Caco-2 (cell line): ENCODE data around the gene KDELR3. TPM values are rescaled to one million over a fixed set of nuclear protein-coding genes. Genes with fewer than 3 reads are reported as not detected.

ENCODE experiments used
- BruUV-seq: library from RNA; stranded (reverse); fragments of 400-500 nt; replicated peaks from 2 replicates; lab custom pipeline; 2021; lab: Mats Ljungman, UMichigan
- CTCF ChIA-PET: fragments of 300-600 bp; sonication (Branson Sonifier 250); formaldehyde crosslinking; loops from one replicate; lab custom pipeline; 2022; ENCODE audit warnings: antibody characterized with exemption; lab: Charles Lee
- POLR2A ChIA-PET: fragments of 300-600 bp; sonication (Branson Sonifier 250); formaldehyde crosslinking; loops from one replicate; lab custom pipeline; 2022; ENCODE audit warnings: antibody characterized with exemption; lab: Charles Lee
- DNase-seq, 2 experiments: peaks; one replicate each; pipeline versions ENCODE4 v3.0.0 to v3.0.0-alpha.2; 2020 to 2022
- H3K27me3 ChIP-seq: replicated peaks from 2 replicates; pipeline ENCODE4 v1.6.0; 2011; ENCODE audit warnings: low read length; ENCODE audit not compliant: control insufficient read depth, insufficient read depth
- H3K36me3 ChIP-seq: 2 replicates; pipeline ENCODE4 v1.5.1; 2011; ENCODE audit warnings: low read length; ENCODE audit not compliant: control insufficient read depth, insufficient read depth
- H3K4me1 ChIP-seq: fragments of 250-450 bp; sonication (Bioruptor Pico); 2 replicates; pipeline ENCODE4 v1.5.1; 2020; ENCODE audit warnings: mild to moderate bottlenecking
- H3K4me3 ChIP-seq: 2 replicates; pipeline ENCODE4 v1.5.1; 2011; ENCODE audit warnings: low read depth, mild to moderate bottlenecking, control low read depth, low read length
- H3K9me3 ChIP-seq: fragments of 250-450 bp; sonication (Bioruptor Pico); 2 replicates; pipeline ENCODE4 v1.5.1; 2020; ENCODE audit warnings: mild to moderate bottlenecking, moderate library complexity
- H3K27ac Mint-ChIP-seq: one replicate; pipeline ENCODE4 v1.8.0; 2022; ENCODE audit warnings: mixed read lengths; ENCODE audit not compliant: unreplicated experiment
- H3K27me3 Mint-ChIP-seq: one replicate; pipeline ENCODE4 v1.8.0; 2022; ENCODE audit warnings: mixed read lengths; ENCODE audit not compliant: insufficient read depth, unreplicated experiment
- H3K36me3 Mint-ChIP-seq: one replicate; pipeline ENCODE4 v1.8.0; 2022; ENCODE audit warnings: mild to moderate bottlenecking, mixed read lengths; ENCODE audit not compliant: insufficient read depth, unreplicated experiment
- H3K4me1 Mint-ChIP-seq: one replicate; pipeline ENCODE4 v1.8.0; 2022; ENCODE audit warnings: low read depth, mixed read lengths; ENCODE audit not compliant: unreplicated experiment
- H3K4me3 Mint-ChIP-seq: one replicate; pipeline ENCODE4 v1.8.0; 2022; ENCODE audit warnings: mild to moderate bottlenecking, moderate library complexity, mixed read lengths; ENCODE audit not compliant: unreplicated experiment
- H3K9me3 Mint-ChIP-seq: one replicate; pipeline ENCODE4 v1.8.0; 2022; ENCODE audit warnings: mixed read lengths; ENCODE audit not compliant: unreplicated experiment
- intact Hi-C: fragments of 100-400 bp; cut with micrococcal nuclease; formaldehyde crosslinking; loops from one replicate; pipeline ENCODE4 v1.10.0; 2022; ENCODE audit not compliant: unreplicated experiment
- total RNA-seq: library from RNA; stranded (reverse); gene quantifications from 2 replicates; pipeline ENCODE4 v1.2.3, GENCODE V29; 2022
- TF ChIP-seq, protein P1 (sequence below), 2 experiments: fragments of 200-600 bp in 1 of 2; IDR thresholded peaks; 1 replicate in 1 of 2; 2 replicates in 1 of 2; pipeline versions ENCODE4 v1.5.1 to v1.8.0; 2011 to 2022; ENCODE audit warnings: antibody characterized with exemption in 1 of 2, control low read depth in 1 of 2, inconsistent platforms in 1 of 2, low read depth in 1 of 2, low read length in 1 of 2, mild to moderate bottlenecking in 1 of 2, moderate library complexity in 1 of 2; ENCODE audit not compliant: insufficient read depth in 1 of 2, severe bottlenecking in 1 of 2, unreplicated experiment in 1 of 2

The KDELR3 gene
- total RNA-seq, 1 experiment from 2014 or later = 13.4 TPM

DNA sequence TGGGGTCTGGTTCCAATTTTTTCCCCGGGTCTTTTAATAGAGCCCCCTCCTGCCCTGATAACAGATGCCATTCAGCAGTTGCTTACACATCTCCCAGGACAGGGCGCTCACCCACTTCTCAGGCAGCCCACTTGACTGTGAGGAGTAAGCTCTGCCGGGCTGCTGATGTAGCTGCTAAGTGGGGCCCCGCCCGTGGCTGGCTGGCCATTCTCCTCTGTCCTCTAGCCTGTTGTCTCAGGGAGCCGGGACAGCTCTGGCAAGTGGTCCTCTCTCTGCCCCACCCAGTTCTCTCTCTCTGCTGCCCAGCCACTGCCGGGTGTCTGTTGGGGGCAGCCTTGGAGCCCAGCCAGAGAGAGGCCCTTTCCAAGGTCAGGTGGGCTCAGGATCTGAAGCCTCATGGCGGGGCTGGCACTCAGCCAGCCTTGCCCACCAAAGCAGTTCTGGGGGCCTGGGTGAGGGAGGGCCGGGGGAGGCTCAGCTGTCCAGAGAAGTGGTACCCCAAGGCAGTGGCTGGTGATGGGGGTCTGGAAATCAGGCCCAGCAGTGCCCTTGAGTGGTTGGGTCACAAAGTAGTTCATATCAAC lies 21.8 kb upstream of the KDELR3 start:
- Histone ChIP-seq H3K4me1 (no peaks in the 10 kb centered on the region), H3K36me3 (no peaks in the 10 kb centered on the region), H3K27me3 (no peaks in the 10 kb centered on the region), H3K9me3 (no peaks in the 10 kb centered on the region), H3K4me3 (no peak overlapping the region)
- Mint-ChIP-seq H3K27me3 (peaks cover 13% of the 10 kb centered on the region), H3K4me3 (no peak overlapping the region), H3K27ac (no peak overlapping the region), H3K36me3 (peaks cover 5% of the 10 kb centered on the region), H3K9me3 (no peaks in the 10 kb centered on the region), H3K4me1 (peaks cover 12% of the 10 kb centered on the region)
- ChIA-PET POLR2A (interaction anchor here (0.5 kb wide), 1 partner anchor 602 kb away, joined by 6 read pairs; the partner anchor contains the start of gene ANKRD54), CTCF (no interaction called here)
- TF ChIP-seq, protein P1, sequence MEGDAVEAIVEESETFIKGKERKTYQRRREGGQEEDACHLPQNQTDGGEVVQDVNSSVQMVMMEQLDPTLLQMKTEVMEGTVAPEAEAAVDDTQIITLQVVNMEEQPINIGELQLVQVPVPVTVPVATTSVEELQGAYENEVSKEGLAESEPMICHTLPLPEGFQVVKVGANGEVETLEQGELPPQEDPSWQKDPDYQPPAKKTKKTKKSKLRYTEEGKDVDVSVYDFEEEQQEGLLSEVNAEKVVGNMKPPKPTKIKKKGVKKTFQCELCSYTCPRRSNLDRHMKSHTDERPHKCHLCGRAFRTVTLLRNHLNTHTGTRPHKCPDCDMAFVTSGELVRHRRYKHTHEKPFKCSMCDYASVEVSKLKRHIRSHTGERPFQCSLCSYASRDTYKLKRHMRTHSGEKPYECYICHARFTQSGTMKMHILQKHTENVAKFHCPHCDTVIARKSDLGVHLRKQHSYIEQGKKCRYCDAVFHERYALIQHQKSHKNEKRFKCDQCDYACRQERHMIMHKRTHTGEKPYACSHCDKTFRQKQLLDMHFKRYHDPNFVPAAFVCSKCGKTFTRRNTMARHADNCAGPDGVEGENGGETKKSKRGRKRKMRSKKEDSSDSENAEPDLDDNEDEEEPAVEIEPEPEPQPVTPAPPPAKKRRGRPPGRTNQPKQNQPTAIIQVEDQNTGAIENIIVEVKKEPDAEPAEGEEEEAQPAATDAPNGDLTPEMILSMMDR (IDR thresholded peaks at IDR 0.05; ENCODE audit: insufficient read depth in 1 of 2, low read depth in 1 of 2, low read length in 1 of 2, severe bottlenecking in 1 of 2, unreplicated experiment in 1 of 2) = no peak
- no TSS peak for BruUV-seq
- DNase-seq = no peak
- intact Hi-C loops = no loop called here

DNA sequence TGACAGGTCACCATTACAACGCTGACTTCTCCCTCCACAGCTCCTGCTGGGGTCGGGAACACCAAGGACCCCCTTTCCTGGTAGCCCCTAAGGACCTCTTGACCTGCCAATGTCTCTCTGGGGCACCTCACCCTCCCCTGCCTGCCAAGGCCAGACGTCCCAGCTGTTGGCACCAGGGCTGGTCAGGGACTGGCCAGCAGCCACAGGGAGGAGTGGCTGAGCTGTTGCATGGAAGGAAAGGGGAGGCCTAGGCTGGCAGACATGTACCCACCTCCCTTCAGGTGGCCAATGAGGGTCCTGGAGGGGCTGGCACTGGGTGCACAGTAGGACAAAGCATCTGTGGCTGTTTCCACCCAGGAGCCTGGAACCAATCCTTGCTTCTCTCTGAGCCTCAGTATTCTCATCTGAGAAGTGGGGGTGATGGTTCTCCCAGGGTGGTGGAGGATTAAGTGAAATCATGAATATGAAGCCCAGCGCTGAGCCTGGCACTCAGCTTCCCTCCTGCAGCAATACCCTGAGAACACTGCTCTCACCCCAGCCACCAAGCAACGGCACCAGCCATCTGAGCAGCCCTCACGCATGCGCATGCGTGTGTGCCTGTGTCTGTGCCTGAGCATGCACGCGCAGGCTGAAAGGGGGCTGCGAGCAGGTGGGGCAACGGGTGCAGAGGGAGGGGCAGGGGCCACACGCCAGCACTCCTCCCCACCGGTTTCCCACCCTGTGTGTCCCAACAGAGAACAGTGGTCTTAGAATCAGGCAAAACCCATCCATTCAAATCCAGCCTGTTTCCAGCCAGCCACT lies 18.8 kb upstream of the KDELR3 start:
- DNase-seq = no peak
- H3K27me3 ChIP-seq = peaks cover 2% of the 10 kb centered on the region; the same call in 1 of the 2 replicates
- no peak overlapping the region for H3K4me3 Mint-ChIP-seq
- BruUV-seq = no TSS peak
- H3K4me1 Mint-ChIP-seq = peaks cover under 1% of the 10 kb centered on the region
- no peak overlapping the region for H3K27ac Mint-ChIP-seq
- H3K4me1 ChIP-seq = peaks cover 2% of the 10 kb centered on the region; the same call in 1 of the 2 replicates
- CTCF ChIA-PET = no interaction called here
- peaks cover 15% of the 10 kb centered on the region for H3K27me3 Mint-ChIP-seq
- TF ChIP-seq, protein P1 (IDR thresholded peaks at IDR 0.05; ENCODE audit: insufficient read depth in 1 of 2, low read depth in 1 of 2, low read length in 1 of 2, severe bottlenecking in 1 of 2, unreplicated experiment in 1 of 2) = no peak
- H3K9me3 ChIP-seq = no peaks in the 10 kb centered on the region
- peaks cover 8% of the 10 kb centered on the region for H3K36me3 Mint-ChIP-seq
- H3K4me3 ChIP-seq = no peak overlapping the region
- H3K9me3 Mint-ChIP-seq = no peaks in the 10 kb centered on the region
- POLR2A ChIA-PET = no interaction called here
- intact Hi-C loops = no loop called here
- no peaks in the 10 kb centered on the region for H3K36me3 ChIP-seq

DNA sequence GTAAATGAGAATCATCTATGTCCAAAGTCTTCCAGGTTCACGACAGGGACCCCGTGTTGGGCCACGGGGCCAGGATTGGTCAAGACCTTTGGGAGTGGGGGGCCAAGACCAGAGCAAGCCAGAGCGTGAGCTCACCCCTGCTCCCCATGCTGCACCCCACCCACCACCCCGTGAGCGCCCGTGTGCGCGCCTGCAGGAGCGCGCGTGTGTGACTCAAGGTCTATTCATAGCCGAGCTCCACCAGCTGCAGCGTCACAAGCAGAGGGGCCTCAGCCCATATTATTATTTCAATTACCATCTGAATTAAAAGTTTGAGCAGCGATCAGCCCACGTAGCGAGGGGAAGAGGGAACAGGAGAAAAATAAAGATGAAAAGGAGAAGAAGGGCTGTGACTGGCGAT lies 18.1 kb upstream of the KDELR3 start:
- intact Hi-C loops = no loop called here
- CTCF ChIA-PET = no interaction called here
- H3K36me3 Mint-ChIP-seq = peaks cover 9% of the 10 kb centered on the region
- no peaks in the 10 kb centered on the region for H3K9me3 Mint-ChIP-seq
- no peaks in the 10 kb centered on the region for H3K9me3 ChIP-seq
- no TSS peak for BruUV-seq
- peaks cover 19% of the 10 kb centered on the region for H3K27me3 Mint-ChIP-seq
- TF ChIP-seq, protein P1 (IDR thresholded peaks at IDR 0.05; ENCODE audit: insufficient read depth in 1 of 2, low read depth in 1 of 2, low read length in 1 of 2, severe bottlenecking in 1 of 2, unreplicated experiment in 1 of 2) = no peak
- H3K4me3 ChIP-seq = no peak overlapping the region
- DNase-seq = no peak
- H3K4me1 ChIP-seq = peaks cover 8% of the 10 kb centered on the region; the same call in 1 of the 2 replicates
- H3K4me1 Mint-ChIP-seq = no peaks in the 10 kb centered on the region
- no peaks in the 10 kb centered on the region for H3K36me3 ChIP-seq
- H3K27ac Mint-ChIP-seq = no peak overlapping the region
- POLR2A ChIA-PET = no interaction called here
- peaks cover 3% of the 10 kb centered on the region; the same call in 1 of the 2 replicates for H3K27me3 ChIP-seq
- H3K4me3 Mint-ChIP-seq = no peak overlapping the region
